Mucosa of descending colon (tissue), 3 donors: ENCODE data around the gene MARCOL. TPM values are rescaled to one million over a fixed set of nuclear protein-coding genes. Genes with fewer than 3 reads are reported as not detected.

Experiments
- ATAC-seq: fragments of 200-7000 bp; cut with Tn5 transposase; one replicate; pipeline ENCODE4 v1.9.1; 2020; ENCODE audit warnings: mild to moderate bottlenecking, moderate library complexity
- DNase-seq, 3 donors: peaks; one replicate each; pipeline ENCODE4 v3.0.0-alpha.2; 2020
- H3K36me3 ChIP-seq: fragments of 200-600 bp; one replicate; pipeline ENCODE4 v1.8.0; 2021; ENCODE audit warnings: low read depth, mild to moderate bottlenecking
- H3K4me1 ChIP-seq: fragments of 200-600 bp; one replicate; pipeline ENCODE4 v1.8.0; 2021; ENCODE audit warnings: low read depth, mild to moderate bottlenecking
- H3K4me3 ChIP-seq: fragments of 200-600 bp; one replicate; pipeline ENCODE4 v1.8.0; 2021; ENCODE audit warnings: mild to moderate bottlenecking
- H3K9me3 ChIP-seq: fragments of 200-600 bp; one replicate; pipeline ENCODE4 v1.8.0; 2021; ENCODE audit warnings: mild to moderate bottlenecking
- CTCF ChIP-seq: fragments of 200-600 bp; IDR thresholded peaks from one replicate; pipeline ENCODE4 v1.8.0; 2022; ENCODE audit warnings: antibody characterized with exemption, mild to moderate bottlenecking
- intact Hi-C, 2 donors: fragments of 100-400 bp; cut with DNase I in 1 of 2; cut with micrococcal nuclease in 1 of 2; formaldehyde crosslinking; loops; one replicate each; pipeline versions ENCODE4 v1.11.0 to v1.11.1; 2022; cut with DNase I, micrococcal nuclease
- long read RNA-seq, 2 donors: library from polyadenylated mRNA; unstranded; transcript quantifications; one replicate each; pipeline ENCODE4 v2.0.0, GENCODE V29; 2019 to 2021
- total RNA-seq, 3 donors: library from RNA; stranded (reverse); fragmentation: NEBNext Ultra II Directional in 2 of 3; extraction: Animal tissue kit (Norgen Biotek cat#: 25700) in 2 of 3; gene quantifications; one replicate each; pipeline versions ENCODE4 v1.2.1 to v1.2.4, GENCODE V29; 2021 to 2023
- donor health status: DM: no; HTN: no; CAD: no; lungs with moderate emphysema.
- donor health status: DM: no; HTN: no; CAD: no.
- donor health status: DM: no; HTN: yes; CAD: no.

MARCOL gene, protein sequence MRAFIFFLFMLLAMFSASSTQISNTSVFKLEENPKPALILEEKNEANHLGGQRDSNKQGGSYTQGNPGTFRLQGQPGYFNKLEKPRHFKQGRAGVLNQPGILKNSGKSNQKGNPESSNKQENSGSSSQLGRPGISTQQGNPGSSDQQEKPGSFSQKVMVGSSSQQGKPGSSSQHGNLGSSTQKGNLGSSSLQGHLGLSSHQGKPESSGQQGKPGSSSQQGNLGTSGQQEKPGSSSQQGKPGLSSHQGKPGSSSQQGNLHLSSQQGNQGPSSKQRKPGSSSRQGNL
- under 1 TPM in 1 of 3 donors, not detected in 2; 0.82 TPM for total RNA-seq
- long read RNA-seq, donor 1, result 0 reads
- long read RNA-seq, donor 2, result 0 reads

GRCh38 chr5:148238418-148238794 lies at the start of gene MARCOL:
Gene MARCOL, plus strand, starts transcription at chr5:148238525. Its CDS starts 73 bp downstream, at chr5:148238598.
- no peak within 1 kb of the TSS for H3K4me3 ChIP-seq
- no peak for ATAC-seq
- intact Hi-C loops, result no loop called here
- H3K9me3 ChIP-seq, result no peaks in the 10 kb centered on the region
- DNase-seq, result no peak
- no peaks in the 10 kb centered on the region for H3K4me1 ChIP-seq
- no peak for TF ChIP-seq CTCF
- no peaks in the 10 kb centered on the region for H3K36me3 ChIP-seq

GRCh38 chr5:148191010-148191409 lies 47.3 kb upstream of the MARCOL start:
- H3K4me3 ChIP-seq, result no peak overlapping the region
- intact Hi-C loops, result no loop called here
- no peaks in the 10 kb centered on the region for H3K36me3 ChIP-seq
- ATAC-seq (no peak), DNase-seq (no peak)
- no peaks in the 10 kb centered on the region for H3K4me1 ChIP-seq
- H3K9me3 ChIP-seq, result no peaks in the 10 kb centered on the region
- no peak for TF ChIP-seq CTCF

GRCh38 chr5:148193202-148193601 lies 45.1 kb upstream of the MARCOL start:
- Histone ChIP-seq H3K4me3 (no peak overlapping the region), H3K4me1 (no peaks in the 10 kb centered on the region), H3K36me3 (no peaks in the 10 kb centered on the region), H3K9me3 (no peaks in the 10 kb centered on the region)
- no peak for TF ChIP-seq CTCF
- intact Hi-C loops, result no loop called here
- no peak for ATAC-seq
- no peak for DNase-seq

GRCh38 chr5:148201151-148201550 lies 37.2 kb upstream of the MARCOL start:
- Histone ChIP-seq H3K9me3 (no peaks in the 10 kb centered on the region), H3K36me3 (no peaks in the 10 kb centered on the region), H3K4me3 (no peak overlapping the region), H3K4me1 (no peaks in the 10 kb centered on the region)
- DNase-seq (no peak), ATAC-seq (no peak)
- TF ChIP-seq CTCF, result no peak
- intact Hi-C loops, result no loop called here

DNA sequence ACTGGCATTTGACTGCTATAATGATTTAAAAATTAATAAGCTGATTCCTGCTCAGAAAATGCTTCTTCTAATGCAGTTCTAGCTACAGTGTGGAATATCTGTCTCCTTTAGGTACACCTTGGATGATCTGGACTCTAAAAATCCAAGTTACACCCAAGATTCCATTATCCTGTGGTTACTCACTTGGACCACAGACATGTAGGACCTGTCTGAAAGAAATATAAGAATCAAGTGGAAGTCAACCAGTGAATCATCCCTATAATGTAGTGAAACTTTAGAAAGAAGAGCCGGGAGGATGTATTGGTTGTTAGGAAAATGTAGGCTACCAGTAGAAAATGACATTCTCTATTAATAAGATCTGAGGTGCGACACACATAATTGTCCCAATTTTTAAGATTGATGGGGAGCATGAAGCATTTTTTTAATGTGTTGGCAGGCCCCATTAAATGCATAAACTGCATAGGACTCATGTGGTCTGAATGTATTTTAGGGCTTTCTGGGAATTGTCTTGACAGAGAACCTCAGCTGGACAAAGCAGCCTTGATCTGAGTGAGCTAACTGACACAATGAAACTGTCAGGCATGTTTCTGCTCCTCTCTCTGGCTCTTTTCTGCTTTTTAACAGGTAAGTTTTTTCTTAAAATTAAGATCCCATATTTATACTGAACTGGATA lies 35.7 kb upstream of the MARCOL start, which contains the start of gene SPINK6:
Gene SPINK6 (plus strand): TSS at position 512 of the 673 bp plus-strand sequence. CDS start 55 bp downstream, at position 567.
- H3K36me3 ChIP-seq, result no peaks in the 10 kb centered on the region
- no peaks in the 10 kb centered on the region for H3K4me1 ChIP-seq
- intact Hi-C loops, result no loop called here
- ATAC-seq (no peak), DNase-seq (no peak)
- TF ChIP-seq CTCF, result no peak
- H3K9me3 ChIP-seq, result no peaks in the 10 kb centered on the region
- H3K4me3 ChIP-seq, result no peak within 1 kb of the TSS
